ENCODE measurements around the gene ZNF471.
A peak's percentile ranks its signal among the peaks of the same experiment; 100 is the strongest.

The ZNF471 gene

GRCh38 chr19:56507446-56508289 is at the start of gene ZNF471:
Gene ZNF471 (plus strand): TSS chr19:56507855. CDS start chr19:56511572, 3,717 bp downstream.
- DNase-seq, result peak; percentile 86

- DNase-seq, result no peak
Measured at GRCh38 chr19:56474308-56474707, 33.3 kb upstream of the ZNF471 start.

- DNase-seq, result no peak
Measured at GRCh38 chr19:56476093-56476492, 31.6 kb upstream of the ZNF471 start.

- DNase-seq, result peak; percentile 31
Measured at GRCh38 chr19:56476651-56477428, 30.8 kb upstream of the ZNF471 start, which contains the start of gene ZNF667. Gene ZNF667 (minus strand): TSS chr19:56477345. CDS start chr19:56462370, 14,975 bp downstream.

- DNase-seq, result peak; percentile 49
Measured at GRCh38 chr19:56477429-56478338, 30.0 kb upstream of the ZNF471 start.

GRCh38 chr19:56491399-56491798 is 16.3 kb upstream of the ZNF471 start:
- DNase-seq, result no peak

GRCh38 chr19:56504581-56504980 is 3.1 kb upstream of the ZNF471 start:
- DNase-seq, result no peak

- no peak for DNase-seq
Measured at GRCh38 chr19:56508290-56508778, 679 bp downstream of the ZNF471 start.

- DNase-seq, result no peak
Measured at GRCh38 chr19:56525214-56525860, 17.7 kb downstream of the ZNF471 start.

GRCh38 chr19:56537442-56537841 is 29.8 kb downstream of the ZNF471 start:
- DNase-seq, result no peak

- DNase-seq, result peak; percentile 91
Measured at GRCh38 chr19:56538254-56538760, 30.7 kb downstream of the ZNF471 start.

GRCh38 chr19:56538761-56539263 is 31.2 kb downstream of the ZNF471 start, which contains the start of gene ZFP28:
Gene ZFP28 (plus strand): TSS chr19:56538948. CDS start chr19:56539019, 71 bp downstream.
- no peak for DNase-seq

- DNase-seq, result no peak
Measured at GRCh38 chr19:56543776-56544175, 36.1 kb downstream of the ZNF471 start.

- no peak for DNase-seq
Measured at GRCh38 chr19:56547535-56547934, 39.9 kb downstream of the ZNF471 start.

- no peak for DNase-seq
Measured at GRCh38 chr19:56554272-56554869, 46.7 kb downstream of the ZNF471 start.

GRCh38 chr19:56562766-56563165 is 55.1 kb downstream of the ZNF471 start:
- no peak for DNase-seq

GRCh38 chr19:56566904-56567273 is 59.2 kb downstream of the ZNF471 start:
- DNase-seq, result no peak

- DNase-seq, result peak; percentile 89
Measured at GRCh38 chr19:56567274-56568120, 59.8 kb downstream of the ZNF471 start, which contains the start of gene ZNF470. Gene ZNF470 (plus strand): TSS chr19:56567468. CDS start chr19:56570312, 2,844 bp downstream.

- no peak for DNase-seq
Measured at GRCh38 chr19:56572589-56572988, 64.9 kb downstream of the ZNF471 start.

- no peak for DNase-seq
Measured at GRCh38 chr19:56573914-56574313, 66.3 kb downstream of the ZNF471 start.

Measured in CD4-positive, alpha-beta T cell treated with Interleukin-17A for 1 hour (primary cell).